Right lobe of liver (tissue), 6 donors: ENCODE results near the gene ZNF598. TPM values are rescaled to one million over a fixed set of nuclear protein-coding genes. Genes with fewer than 3 reads are reported as not detected.
A peak's percentile ranks its signal among the peaks of the same experiment; 100 is the strongest.
"Not testable (repeated sequence)": the region's sequence is repeated elsewhere in the genome, so short reads cannot be mapped to it uniquely, and the experiment has no call there.

ENCODE experiments used
- ATAC-seq, 4 donors: fragments of 200-7000 bp; cut with Tn5 transposase; one replicate each; pipeline ENCODE4 v1.9.1; 2020; ENCODE audit warnings: mild to moderate bottlenecking in 4 of 4, moderate library complexity in 4 of 4
- DNase-seq, 3 donors: peaks; one replicate each; pipeline ENCODE4 v3.0.0-alpha.2; 2020
- H3K27ac ChIP-seq, 3 donors: fragments of 200-600 bp; one replicate each; pipeline ENCODE4 v1.8.0; 2022
- H3K27me3 ChIP-seq, 2 donors: fragments of 200-600 bp; one replicate each; pipeline ENCODE4 v1.8.0; 2022
- H3K36me3 ChIP-seq, 4 donors: fragments of 200-600 bp; sonication (generic) in 1 of 4; one replicate each; pipeline versions ENCODE4 v1.5.1 to v1.8.0; 2017 to 2022; ENCODE audit warnings: control low read depth in 1 of 4
- H3K4me1 ChIP-seq, 4 donors: fragments of 200-600 bp; sonication (generic) in 1 of 4; one replicate each; pipeline versions ENCODE4 v1.5.1 to v1.8.0; 2017 to 2022; ENCODE audit warnings: control low read depth in 1 of 4
- H3K4me3 ChIP-seq, 3 donors: fragments of 200-600 bp; one replicate each; pipeline ENCODE4 v1.8.0; 2022
- H3K9me3 ChIP-seq, 4 donors: fragments of 200-600 bp; sonication (generic) in 1 of 4; one replicate each; pipeline versions ENCODE4 v1.5.1 to v1.8.0; 2017 to 2022; ENCODE audit warnings: control low read depth in 1 of 4
- CTCF ChIP-seq, 4 donors: fragments of 200-600 bp in 3 of 4; fragments of 450-650 bp in 1 of 4; IDR thresholded peaks; one replicate each; pipeline versions ENCODE4 v1.5.1 to v1.8.0; 2016 to 2022; ENCODE audit warnings: antibody characterized with exemption in 4 of 4, mild to moderate bottlenecking in 2 of 4
- POLR2A ChIP-seq: fragments of 450-650 bp; IDR thresholded peaks from one replicate; pipeline ENCODE4 v1.6.1; 2017; ENCODE audit warnings: antibody characterized with exemption, mild to moderate bottlenecking
- WGBS: methylation state at CpG from one replicate; pipeline ENCODE4 v1.1.6; 2018; ENCODE audit warnings: low coverage, low lambda C conversion rate; ENCODE audit not compliant: insufficient coverage; ENCODE audit errors: missing lambda C conversion rate; 5-methylcytosine and 5-hydroxymethylcytosine counted together
- intact Hi-C, 2 donors: fragments of 100-400 bp; cut with DNase I; formaldehyde crosslinking; loops; one replicate each; pipeline versions ENCODE4 v1.11.2 to v1.14.1; 2022
- total RNA-seq, 6 experiments: library from RNA; depleted of rRNA in 2 of 6; stranded (reverse); fragments of >200 nt in 2 of 6; fragmentation: NEBNext Ultra II Directional in 3 of 6; extraction: Animal tissue kit (Norgen Biotek cat#: 25700) in 3 of 6; gene quantifications; one replicate each; pipeline versions ENCODE4 v1.1.0 to v1.2.4, GENCODE V29; 2016 to 2023
- donor health status: DM: no; HTN: yes; CAD: no.
- donor health status: DM: no; HTN: no; CAD: no.
- donor health status: DM: no; HTN: no; CAD: no.
- donor health status: DM: no; HTN: yes; CAD: no.
- donor health status: DM: no; HTN: yes; CAD: no.

The ZNF598 gene
- total RNA-seq, 6 experiments from 2014 or later = 21.6 to 46.4 (median 25.0) TPM

GRCh38 chr16:1963806-1964505 lies 45.7 kb downstream of the ZNF598 start:
- no peaks in the 10 kb centered on the region for H3K9me3 ChIP-seq
- 36% methylated on average over 22 of the region's 44 CpGs for WGBS
- ATAC-seq = peak in 2 of 4 donors; percentile 21 to 49
- peak in 2 of 4 donors; percentile 3 to 35 for TF ChIP-seq CTCF (IDR thresholded peaks at IDR 0.05)
- no peak for TF ChIP-seq POLR2A
- intact Hi-C loops = no loop called here
- peaks cover 0 to 28% (median 4%) of the 10 kb centered on the region in 4 donors for H3K36me3 ChIP-seq
- H3K27ac ChIP-seq = peak overlapping the region; percentile 82 to 88 (median 83)
- H3K4me1 ChIP-seq = peaks cover 0 to 23% (median 2%) of the 10 kb centered on the region in 4 donors
- H3K4me3 ChIP-seq = peak overlapping the region; percentile 76 to 100 (median 84)
- no peak for DNase-seq
- no peaks in the 10 kb centered on the region for H3K27me3 ChIP-seq

- intact Hi-C loops, H3K4me3 ChIP-seq, H3K9me3 ChIP-seq, DNase-seq, H3K27ac ChIP-seq, H3K27me3 ChIP-seq, ATAC-seq: not testable (repeated sequence)
- WGBS = 86% methylated on average over 8 of the region's 37 CpGs
- peaks cover 0 to 27% (median 4%) of the 10 kb centered on the region in 4 donors for H3K4me1 ChIP-seq
- peaks cover 0 to 28% (median 4%) of the 10 kb centered on the region in 4 donors for H3K36me3 ChIP-seq
Observed at GRCh38 chr16:1962161-1963153, 47.2 kb downstream of the ZNF598 start.

- TF ChIP-seq POLR2A (no peak), CTCF (IDR thresholded peaks at IDR 0.05) (no peak)
- Histone ChIP-seq H3K27ac (no peak overlapping the region), H3K27me3 (no peaks in the 10 kb centered on the region), H3K9me3 (no peaks in the 10 kb centered on the region), H3K36me3 (peaks cover 0 to 28% (median 4%) of the 10 kb centered on the region in 4 donors), H3K4me3 (no peak overlapping the region), H3K4me1 (peaks cover 0 to 27% (median 4%) of the 10 kb centered on the region in 4 donors)
- 70% methylated on average over 4 of the region's 6 CpGs for WGBS
- ATAC-seq (no peak), DNase-seq (no peak)
- intact Hi-C loops = no loop called here
Observed at GRCh38 chr16:1961651-1962067, 48.0 kb downstream of the ZNF598 start.

- peaks cover 0 to 24% (median 4%) of the 10 kb centered on the region in 4 donors for H3K4me1 ChIP-seq
- 32% methylated on average over 11 of the region's 20 CpGs for WGBS
- no peaks in the 10 kb centered on the region for H3K27me3 ChIP-seq
- DNase-seq (no peak), ATAC-seq (no peak)
- no peak overlapping the region for H3K27ac ChIP-seq
- H3K9me3 ChIP-seq = no peaks in the 10 kb centered on the region
- no peak for TF ChIP-seq POLR2A
- no peak for TF ChIP-seq CTCF (IDR thresholded peaks at IDR 0.05)
- H3K36me3 ChIP-seq = peaks cover 0 to 28% (median 4%) of the 10 kb centered on the region in 4 donors
- intact Hi-C loops = no loop called here
- peak overlapping the region in 2 of 3 donors; percentile 77 to 99 for H3K4me3 ChIP-seq
Observed at GRCh38 chr16:1960665-1961630, 48.7 kb downstream of the ZNF598 start.
